ENCODE data around the gene PIRT.

GRCh38 chr17:10844621-10845387 is 6.9 kb upstream of the PIRT start:
- no peak for TF ChIP-seq POLR2A (IDR thresholded peaks at IDR 0.05)
- TF ChIP-seq CTCF (IDR thresholded peaks at IDR 0.05), result peak; percentile 87 to 96 (median 95)
